ENCODE data around the gene GTF2IRD1. TPM values are rescaled to one million over a fixed set of nuclear protein-coding genes. Genes with fewer than 3 reads are reported as not detected.

Gene GTF2IRD1
- total and polyA plus RNA-seq, 9 of the 15 experiments (the other 6 are each of a cell fraction or from before 2014, with no cell fraction given), result 9.1 to 30.2 (median 14.0) TPM

DNA sequence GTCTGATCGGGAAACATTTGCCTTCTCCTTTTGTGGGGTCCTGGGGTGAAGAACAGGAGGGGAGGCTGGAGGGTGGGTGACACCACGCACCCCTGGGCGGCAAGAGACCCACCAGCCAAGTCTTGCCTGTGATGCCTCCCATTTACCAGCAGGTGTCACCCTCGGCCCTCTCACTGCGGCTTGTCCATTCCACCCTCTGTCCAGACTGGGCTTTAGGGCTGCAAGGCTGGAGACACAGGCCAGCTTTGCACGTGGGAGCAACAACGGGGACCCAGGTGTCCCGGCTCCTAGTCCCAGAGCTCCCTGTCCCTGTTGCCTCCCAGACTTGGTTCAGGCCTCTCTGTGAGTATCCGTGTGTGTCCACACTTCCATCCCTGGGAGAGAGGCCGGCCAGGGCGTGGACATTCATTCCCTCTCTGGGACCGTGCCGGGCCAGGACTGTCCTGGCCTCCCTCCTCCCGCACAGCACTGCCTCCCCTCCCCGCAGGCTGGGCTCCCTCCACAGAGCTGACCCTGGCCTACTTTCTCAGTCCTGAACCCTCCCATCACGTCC, 36.2 kb upstream of the GTF2IRD1 start (continued):
- TF ChIP-seq, protein P1, sequence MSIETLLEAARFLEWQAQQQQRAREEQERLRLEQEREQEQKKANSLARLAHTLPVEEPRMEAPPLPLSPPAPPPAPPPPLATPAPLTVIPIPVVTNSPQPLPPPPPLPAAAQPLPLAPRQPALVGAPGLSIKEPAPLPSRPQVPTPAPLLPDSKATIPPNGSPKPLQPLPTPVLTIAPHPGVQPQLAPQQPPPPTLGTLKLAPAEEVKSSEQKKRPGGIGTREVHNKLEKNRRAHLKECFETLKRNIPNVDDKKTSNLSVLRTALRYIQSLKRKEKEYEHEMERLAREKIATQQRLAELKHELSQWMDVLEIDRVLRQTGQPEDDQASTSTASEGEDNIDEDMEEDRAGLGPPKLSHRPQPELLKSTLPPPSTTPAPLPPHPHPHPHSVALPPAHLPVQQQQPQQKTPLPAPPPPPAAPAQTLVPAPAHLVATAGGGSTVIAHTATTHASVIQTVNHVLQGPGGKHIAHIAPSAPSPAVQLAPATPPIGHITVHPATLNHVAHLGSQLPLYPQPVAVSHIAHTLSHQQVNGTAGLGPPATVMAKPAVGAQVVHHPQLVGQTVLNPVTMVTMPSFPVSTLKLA (conservative IDR thresholded peaks at IDR 0.05), result peak in 1 of 2 experiments; percentile 68; a peak in 2 of 4 replicates
- no peak for TF ChIP-seq ZNF436 (CRISPR knock-in tag; IDR thresholded peaks at IDR 0.05)
- TF ChIP-seq ZNF76 (CRISPR knock-in tag; IDR thresholded peaks at IDR 0.05; ENCODE audit: borderline replicate concordance), result no peak
- no peak for TF ChIP-seq XRCC3 (IDR thresholded peaks at IDR 0.05)
- no peak for TF ChIP-seq MCM3 (IDR thresholded peaks at IDR 0.05)
- no peak for TF ChIP-seq ASH1L (IDR thresholded peaks at IDR 0.05; ENCODE audit: borderline replicate concordance, low read depth, partially characterized antibody)
- TF ChIP-seq ZNF445 (CRISPR knock-in tag; IDR thresholded peaks at IDR 0.05; ENCODE audit: low read depth), result no peak
- no peak for TF ChIP-seq ZNF282 (CRISPR knock-in tag; IDR thresholded peaks at IDR 0.05)
- no peak for TF ChIP-seq SMARCE1 (IDR thresholded peaks at IDR 0.05)
- no peak for TF ChIP-seq TBL1XR1 (IDR thresholded peaks at IDR 0.05; ENCODE audit: low read length in 2 of 2)
- TF ChIP-seq NFIX (CRISPR knock-in tag; IDR thresholded peaks at IDR 0.05; ENCODE audit: low read depth), result no peak
- no peak for TF ChIP-seq MAFK (IDR thresholded peaks at IDR 0.05; ENCODE audit: low read length)
- TF ChIP-seq HNRNPUL1 (IDR thresholded peaks at IDR 0.05; ENCODE audit: low read length), result no peak
- no peak for TF ChIP-seq RBM25 (IDR thresholded peaks at IDR 0.05; ENCODE audit: low read depth, low read length, severe bottlenecking)
- TF ChIP-seq, protein P2, sequence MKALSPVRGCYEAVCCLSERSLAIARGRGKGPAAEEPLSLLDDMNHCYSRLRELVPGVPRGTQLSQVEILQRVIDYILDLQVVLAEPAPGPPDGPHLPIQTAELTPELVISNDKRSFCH (CRISPR knock-in tag; IDR thresholded peaks at IDR 0.05), result no peak
- TF ChIP-seq, protein P2 (tag; IDR thresholded peaks at IDR 0.05), result no peak
- TF ChIP-seq NFE2L1 (tag; IDR thresholded peaks at IDR 0.05; ENCODE audit: borderline replicate concordance, low read depth), result no peak
- TF ChIP-seq SMARCB1 (IDR thresholded peaks at IDR 0.05; ENCODE audit: insufficient read length, low read depth), result no peak
- TF ChIP-seq, protein P3, sequence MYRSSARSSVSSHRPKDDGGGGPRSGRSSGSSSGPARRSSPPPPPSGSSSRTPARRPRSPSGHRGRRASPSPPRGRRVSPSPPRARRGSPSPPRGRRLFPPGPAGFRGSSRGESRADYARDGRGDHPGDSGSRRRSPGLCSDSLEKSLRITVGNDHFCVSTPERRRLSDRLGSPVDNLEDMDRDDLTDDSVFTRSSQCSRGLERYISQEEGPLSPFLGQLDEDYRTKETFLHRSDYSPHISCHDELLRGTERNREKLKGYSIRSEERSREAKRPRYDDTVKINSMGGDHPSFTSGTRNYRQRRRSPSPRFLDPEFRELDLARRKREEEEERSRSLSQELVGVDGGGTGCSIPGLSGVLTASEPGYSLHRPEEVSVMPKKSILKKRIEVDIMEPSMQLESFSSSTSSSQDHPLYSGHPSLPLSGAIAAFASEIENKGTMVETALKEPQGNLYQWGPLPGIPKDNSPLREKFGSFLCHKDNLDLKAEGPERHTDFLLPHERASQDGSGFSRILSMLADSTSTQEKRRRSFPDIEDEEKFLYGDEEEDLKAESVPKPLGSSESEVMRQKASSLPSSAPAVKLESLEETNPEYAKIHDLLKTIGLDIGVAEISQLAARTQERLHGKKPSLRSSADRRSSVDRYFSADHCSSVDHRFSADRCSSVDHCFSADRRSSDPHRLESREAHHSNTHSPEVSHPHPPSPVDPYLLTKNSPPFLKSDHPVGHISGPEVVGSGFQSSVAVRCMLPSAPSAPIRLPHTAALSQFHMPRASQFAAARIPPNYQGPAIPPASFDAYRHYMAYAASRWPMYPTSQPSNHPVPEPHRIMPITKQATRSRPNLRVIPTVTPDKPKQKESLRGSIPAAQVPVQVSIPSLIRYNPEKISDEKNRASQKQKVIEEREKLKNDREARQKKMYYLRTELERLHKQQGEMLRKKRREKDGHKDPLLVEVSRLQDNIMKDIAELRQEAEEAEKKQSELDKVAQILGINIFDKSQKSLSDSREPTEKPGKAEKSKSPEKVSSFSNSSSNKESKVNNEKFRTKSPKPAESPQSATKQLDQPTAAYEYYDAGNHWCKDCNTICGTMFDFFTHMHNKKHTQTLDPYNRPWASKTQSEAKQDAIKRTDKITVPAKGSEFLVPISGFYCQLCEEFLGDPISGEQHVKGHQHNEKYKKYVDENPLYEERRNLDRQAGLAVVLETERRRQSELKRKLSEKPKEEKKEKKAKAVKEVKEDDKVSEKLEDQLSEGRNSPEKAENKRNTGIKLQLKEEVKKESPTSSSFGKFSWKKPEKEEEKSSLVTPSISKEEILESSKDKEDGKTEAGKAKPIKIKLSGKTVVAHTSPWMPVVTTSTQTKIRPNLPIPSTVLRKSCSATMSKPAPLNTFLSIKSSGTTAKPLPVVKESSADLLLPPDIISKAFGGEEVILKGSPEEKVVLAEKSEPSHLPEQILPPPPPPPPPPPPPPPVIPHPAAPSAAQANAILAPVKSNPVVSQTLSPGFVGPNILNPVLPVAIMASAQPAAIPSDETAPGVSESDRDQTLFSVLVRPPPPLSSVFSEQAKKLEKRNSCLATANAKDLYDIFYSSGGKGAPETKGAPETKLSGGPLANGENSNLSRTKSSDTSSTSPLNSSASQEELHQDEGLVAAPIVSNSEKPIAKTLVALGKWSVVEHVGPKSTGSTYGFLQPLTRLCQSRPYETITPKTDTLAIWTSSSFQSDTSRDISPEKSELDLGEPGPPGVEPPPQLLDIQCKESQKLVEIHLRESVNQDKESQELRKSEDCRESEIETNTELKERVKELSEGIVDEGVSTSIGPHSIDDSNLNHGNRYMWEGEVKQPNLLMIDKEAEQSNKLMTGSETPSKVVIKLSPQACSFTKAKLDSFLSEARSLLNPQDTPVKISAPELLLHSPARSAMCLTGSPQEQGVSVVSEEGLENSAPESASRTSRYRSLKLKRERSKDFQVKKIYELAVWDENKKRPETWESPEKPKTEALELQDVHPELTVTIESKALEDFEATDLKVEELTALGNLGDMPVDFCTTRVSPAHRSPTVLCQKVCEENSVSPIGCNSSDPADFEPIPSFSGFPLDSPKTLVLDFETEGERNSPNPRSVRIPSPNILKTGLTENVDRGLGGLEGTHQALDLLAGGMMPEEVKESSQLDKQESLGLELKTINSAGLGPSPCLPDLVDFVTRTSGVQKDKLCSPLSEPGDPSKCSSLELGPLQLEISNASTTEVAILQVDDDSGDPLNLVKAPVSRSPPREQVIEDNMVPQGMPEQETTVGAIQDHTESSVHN (IDR thresholded peaks at IDR 0.05; ENCODE audit: borderline replicate concordance in 1 of 2, low read depth in 1 of 2), result no peak
- no peak for TF ChIP-seq SRSF7 (optimal IDR thresholded peaks at IDR 0.05; ENCODE audit: low read depth, low read length)
